HepG2 (cell line): ENCODE results near the gene CPPED1. TPM values are rescaled to one million over a fixed set of nuclear protein-coding genes. Genes with fewer than 3 reads are reported as not detected.
"Not testable (repeated sequence)": the region's sequence is repeated elsewhere in the genome, so short reads cannot be mapped to it uniquely, and the experiment has no call there.

Experiments
- ATAC-seq: fragments of 200-7000 bp; cut with Tn5 transposase; 3 replicates; pipeline ENCODE4 v1.9.1; 2020; ENCODE audit warnings: mild to moderate bottlenecking, moderate library complexity
- BruUV-seq: library from RNA; stranded (reverse); fragments of 400-500 nt; replicated peaks from 2 replicates; lab custom pipeline; 2021; lab: Mats Ljungman, UMichigan
- CTCF ChIA-PET: fragments of 300-600 bp; formaldehyde crosslinking; extraction: SDS; loops from one replicate; lab custom pipeline; 2021; ENCODE audit warnings: low total read pairs, inconsistent platforms, low intra/inter-chr PET ratio; lab: Yijun Ruan, JAX
- POLR2A ChIA-PET: fragments of 350-600 bp; sonication (Branson Sonifier 250); formaldehyde crosslinking; loops from one replicate; lab custom pipeline; 2020; ENCODE audit warnings: antibody characterized with exemption, inconsistent platforms; lab: Yijun Ruan, JAX
- DNase-seq: peaks from one replicate; pipeline ENCODE4 v3.0.0-alpha.2; 2015; ENCODE audit warnings: low spot score
- FAIRE-seq: peaks from 3 replicates; lab custom pipeline; 2011; peaks lifted over from hg19 to GRCh38; lab: Jason Lieb, UNC
- H2AFZ ChIP-seq: one replicate; pipeline ENCODE4 v1.6.1; 2011; ENCODE audit warnings: low read length, inconsistent platforms
- H3K27ac ChIP-seq: fragments of 300-600 bp; 3 replicates; pipeline ENCODE4 v1.8.0; 2011; ENCODE audit warnings: mixed run types, mild to moderate bottlenecking, mixed read lengths, low read length, inconsistent platforms; ENCODE audit not compliant: insufficient read depth; ENCODE audit errors: extremely low read length
- H3K27me3 ChIP-seq, 2 experiments: fragments of 200-600 bp in 1 of 2; 2 replicates in 1 of 2; 3 replicates in 1 of 2; pipeline versions ENCODE4 v1.6.0 to v1.8.0; 2011; ENCODE audit warnings: low read length in 2 of 2, mild to moderate bottlenecking in 2 of 2, moderate library complexity in 2 of 2, inconsistent platforms in 1 of 2; ENCODE audit not compliant: insufficient read depth in 2 of 2, control insufficient read depth in 1 of 2
- H3K36me3 ChIP-seq, 2 experiments: fragments of 200-600 bp in 1 of 2; replicated peaks in 1 of 2; 2 replicates in 1 of 2; 3 replicates in 1 of 2; pipeline versions ENCODE4 v1.5.1 to v1.8.0; 2011; ENCODE audit warnings: low read length in 2 of 2, inconsistent platforms in 1 of 2; ENCODE audit not compliant: insufficient read depth in 2 of 2, control insufficient read depth in 1 of 2
- H3K4me1 ChIP-seq: 2 replicates; pipeline ENCODE4 v1.5.1; 2012; ENCODE audit warnings: low read length, inconsistent platforms; ENCODE audit not compliant: insufficient read depth
- H3K4me2 ChIP-seq: 2 replicates; pipeline ENCODE4 v1.6.0; 2011; ENCODE audit warnings: low read depth, low read length, inconsistent platforms
- H3K4me3 ChIP-seq, 3 experiments: fragments of 200-600 bp in 1 of 3; sonication (generic), shearing (Covaris generic) in 1 of 3; replicated peaks in 1 of 3; 2 replicates each; pipeline ENCODE4 v1.5.1; 2011 to 2016; ENCODE audit warnings: low read length in 3 of 3, inconsistent platforms in 2 of 3, low read depth in 2 of 3, mild to moderate bottlenecking in 2 of 3, control low read depth in 1 of 3, mixed read lengths in 1 of 3; ENCODE audit not compliant: insufficient read depth in 1 of 3
- H3K79me2 ChIP-seq: one replicate; pipeline ENCODE4 v1.6.1; 2011; ENCODE audit warnings: low read length, inconsistent platforms; ENCODE audit not compliant: insufficient read depth
- H3K9ac ChIP-seq: 2 replicates; pipeline ENCODE4 v1.6.0; 2011; ENCODE audit warnings: mild to moderate bottlenecking, low read depth, low read length, inconsistent platforms; ENCODE audit not compliant: insufficient read depth
- H3K9me3 ChIP-seq: 2 replicates; pipeline ENCODE4 v1.5.1; 2012; ENCODE audit warnings: mild to moderate bottlenecking, low read length
- H4K20me1 ChIP-seq: 2 replicates; pipeline ENCODE4 v1.6.0; 2011; ENCODE audit warnings: inconsistent platforms, mild to moderate bottlenecking, low read length, moderate library complexity; ENCODE audit not compliant: insufficient read depth
- BCL6 ChIP-seq: IDR thresholded peaks from 2 replicates; pipeline ENCODE4 v1.6.1; 2016; ENCODE audit warnings: missing genetic modification reagents, missing compliant biosample characterization
- CEBPG ChIP-seq: IDR thresholded peaks from 2 replicates; pipeline ENCODE4 v1.6.1; 2016
- FOSL2 ChIP-seq: sonication (generic); formaldehyde crosslinking; IDR thresholded peaks from 2 replicates; pipeline ENCODE4 v1.4.0; 2020; ENCODE audit warnings: missing genetic modification reagents
- LCORL ChIP-seq, 2 experiments: fragments of 450-650 bp in 1 of 2; sonication (generic) in 1 of 2; formaldehyde crosslinking in 1 of 2; IDR thresholded peaks; 2 replicates each; pipeline versions ENCODE4 v1.5.0 to v1.6.1; 2017 to 2020; ENCODE audit warnings: antibody characterized with exemption in 1 of 2, missing genetic modification reagents in 1 of 2
- POGZ ChIP-seq: sonication (generic); formaldehyde crosslinking; IDR thresholded peaks from 2 replicates; pipeline ENCODE4 v1.4.0; 2020; ENCODE audit warnings: mild to moderate bottlenecking, missing genetic modification reagents
- RBM22 ChIP-seq: fragments of 200-400 bp; formaldehyde crosslinking; optimal IDR thresholded peaks from 2 replicates; pipeline ENCODE3; 2017; ENCODE audit warnings: mild to moderate bottlenecking, low read length, moderate library complexity
- RFX3 ChIP-seq: IDR thresholded peaks from 2 replicates; pipeline ENCODE4 v1.6.1; 2016; ENCODE audit warnings: missing biosample characterization, missing genetic modification reagents
- SALL1 ChIP-seq: sonication (generic); formaldehyde crosslinking; IDR thresholded peaks from 2 replicates; pipeline ENCODE4 v1.8.0; 2022; ENCODE audit warnings: mild to moderate bottlenecking, missing genetic modification reagents
- SOX13 ChIP-seq, 3 experiments: fragments of 450-650 bp in 1 of 3; sonication (generic) in 1 of 3; formaldehyde crosslinking in 1 of 3; IDR thresholded peaks in 2 of 3; conservative IDR thresholded peaks in 1 of 3; 2 replicates each; pipeline versions ENCODE4 v1.5.0 to v1.6.1; 2016 to 2020; ENCODE audit warnings: antibody characterized with exemption in 1 of 3, mild to moderate bottlenecking in 1 of 3, missing compliant biosample characterization in 1 of 3, missing genetic modification reagents in 1 of 3, moderate library complexity in 1 of 3
- SOX5 ChIP-seq: IDR thresholded peaks from 2 replicates; pipeline ENCODE4 v1.6.1; 2016; ENCODE audit warnings: borderline replicate concordance
- YEATS2 ChIP-seq: sonication (generic); formaldehyde crosslinking; IDR thresholded peaks from 2 replicates; pipeline ENCODE4 v1.4.0; 2020; ENCODE audit warnings: missing genetic modification reagents, borderline replicate concordance
- ZBTB38 ChIP-seq: sonication (generic); formaldehyde crosslinking; IDR thresholded peaks from 2 replicates; pipeline ENCODE4 v1.5.1; 2020; ENCODE audit warnings: mild to moderate bottlenecking, missing genetic modification reagents
- WGBS: methylation state at CpG from one replicate; pipeline ENCODE4 v1.1.6; 2017; ENCODE audit warnings: low lambda C conversion rate; 5-methylcytosine and 5-hydroxymethylcytosine counted together
- in situ Hi-C: cut with HindIII; loops from 2 replicates; pipeline ENCODE4 v1.10.0; 2017; ENCODE audit warnings: low pct_unique_long_range_greater_than_20kb; ENCODE audit not compliant: extremely low pct_ligation_motif_present
- intact Hi-C: fragments of 100-400 bp; cut with micrococcal nuclease; formaldehyde crosslinking; loops from one replicate; pipeline ENCODE4 v1.10.0; 2022; ENCODE audit not compliant: unreplicated experiment
- polyA plus RNA-seq, 8 experiments: library from polyadenylated mRNA; depleted of rRNA in 3 of 8; stranded (reverse) in 7 of 8; unstranded in 1 of 8; fragments of >200 nt; fragmentation: Illumina TruSeq in 4 of 8; extraction: Trizol in 4 of 8; gene quantifications; 2 replicates each; pipeline versions ENCODE4 v1.2.1 to v1.2.3, GENCODE V29; 2011 to 2016; ENCODE audit warnings: low read depth in 4 of 8, missing spikeins in 1 of 8, mixed read lengths in 1 of 8; ENCODE audit not compliant: insufficient read depth in 1 of 8
- total RNA-seq, 5 experiments: library from RNA; depleted of rRNA; stranded (reverse); fragments of >200 nt; fragmentation: Illumina TruSeq; extraction: Trizol; gene quantifications; 2 replicates each; pipeline ENCODE4 v1.2.3, GENCODE V29; 2016; ENCODE audit warnings: low read depth in 1 of 5

The CPPED1 gene
- total and polyA plus RNA-seq, 2 of the 13 experiments (the other 11 are each of a cell fraction or from before 2014, with no cell fraction given): 66.6 to 71.3 TPM

DNA sequence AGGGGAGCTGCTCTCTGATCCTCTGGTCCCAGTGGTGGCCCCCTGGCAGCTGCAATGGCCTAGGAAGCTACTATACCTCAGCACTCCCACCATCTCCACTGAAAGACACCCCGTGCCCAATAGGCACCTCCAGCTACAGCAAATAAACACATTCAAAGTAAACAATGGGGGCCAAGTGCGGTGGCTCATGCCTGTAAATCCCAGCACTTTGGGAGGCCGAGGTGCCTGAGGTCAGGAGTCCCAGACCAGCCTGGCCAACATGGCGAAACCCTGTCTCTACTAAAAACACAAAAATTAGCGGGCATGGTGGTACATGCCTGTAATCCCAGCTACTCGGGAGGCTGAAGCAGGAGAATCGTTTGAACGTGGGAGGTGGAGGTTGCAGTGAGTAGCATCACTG is 3.7 kb downstream of the CPPED1 start (continued):
- TF ChIP-seq ZBTB38 (CRISPR knock-in tag) (peak; percentile 54; the same call in 1 of the 2 replicates), YEATS2 (CRISPR knock-in tag) (peak; percentile 20; the same call in 1 of the 2 replicates), CEBPG (0 out of 2 replicates have a peak, but pooled peaks have one; percentile 21), POGZ (CRISPR knock-in tag) (0 out of 2 replicates have a peak, but pooled peaks have one; percentile 49), LCORL (CRISPR knock-in tag; IDR thresholded peaks at IDR 0.05) (peak; percentile 81), SOX5 (CRISPR knock-in tag) (peak; percentile 44; the same call in 1 of the 2 replicates), SALL1 (CRISPR knock-in tag) (peak; percentile 45; the same call in 1 of the 2 replicates), SOX13 (CRISPR knock-in tag; conservative IDR thresholded peaks at IDR 0.05 in 1 of 2, IDR thresholded peaks at IDR 0.05 in 1 of 2) (peak in 1 of 2 experiments; percentile 49; a peak in 2 of 4 replicates), FOSL2 (CRISPR knock-in tag) (peak; percentile 41; the same call in 1 of the 2 replicates), BCL6 (CRISPR knock-in tag) (peak; percentile 57)
- not testable (repeated sequence) for TF ChIP-seq LCORL, SOX13 (IDR thresholded peaks at IDR 0.05)

GRCh38 chr16:12798846-12799245 is 4.8 kb downstream of the CPPED1 start:
- H3K4me3 ChIP-seq: no peak overlapping the region
- TF ChIP-seq RBM22 (peak; percentile 72), RFX3 (CRISPR knock-in tag) (no peak)
- TF ChIP-seq, all 625 proteins: peak for 1
- POLR2A ChIA-PET: interaction anchor here (2.8 to 3.7 kb wide), 2 partner anchors 44 to 185 kb away, joined by 9 to 18 read pairs; no protein-coding TSS in a partner anchor
- BruUV-seq: no TSS peak
- CTCF ChIA-PET: no interaction called here
- H4K20me1 ChIP-seq: peaks cover 22% of the 10 kb centered on the region
- H3K4me2 ChIP-seq: no peak overlapping the region
- WGBS: 97% methylated on average over 5 of the region's 5 CpGs
- H3K27me3 ChIP-seq: peaks cover 0 to 7% of the 10 kb centered on the region in 2 experiments; a peak in 1 of 5 replicates
- intact Hi-C loops: no loop called here
- peaks cover 0 to 6% of the 10 kb centered on the region in 2 experiments for H3K36me3 ChIP-seq
- no peak for FAIRE-seq
- H3K9ac ChIP-seq: no peak overlapping the region
- H2AFZ ChIP-seq: no peak overlapping the region
- in situ Hi-C loops: no loop called here
- peaks cover 74% of the 10 kb centered on the region for H3K4me1 ChIP-seq
- H3K79me2 ChIP-seq: peaks cover 94% of the 10 kb centered on the region
- no peak for DNase-seq
- no peak for ATAC-seq
- H3K27ac ChIP-seq: no peak overlapping the region
- H3K9me3 ChIP-seq: no peaks in the 10 kb centered on the region
